ENCODE results near the gene LARP7.
"Not testable (repeated sequence)": the region's sequence is repeated elsewhere in the genome, so short reads cannot be mapped to it uniquely, and the experiment has no call there.

Gene LARP7

GRCh38 chr4:112649055-112649408 lies 12.1 kb downstream of the LARP7 start:
- no peak for DNase-seq (ENCODE audit: low read depth, low spot score)

DNA sequence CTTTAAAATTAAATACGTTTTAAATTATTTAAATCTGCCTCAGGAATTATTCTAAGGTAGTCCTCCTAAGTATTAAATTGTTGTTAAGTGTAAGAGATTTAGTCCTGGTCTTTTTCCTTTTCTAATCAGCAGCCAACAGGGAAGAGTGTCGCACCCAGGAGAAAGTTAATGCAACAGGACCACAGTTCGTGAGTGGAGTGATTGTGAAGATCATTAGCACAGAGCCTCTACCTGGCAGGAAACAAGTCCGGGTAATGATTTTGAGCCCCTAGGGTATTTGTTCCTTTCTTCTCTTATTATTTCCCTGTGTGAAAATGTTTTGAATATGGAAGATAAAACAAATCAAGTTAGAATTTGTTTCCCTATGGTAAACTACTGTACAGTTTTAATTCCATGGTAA lies 13.4 kb downstream of the LARP7 start:
- DNase-seq (ENCODE audit: low read depth, low spot score), result no peak

- no peak for DNase-seq (ENCODE audit: low read depth, low spot score)
Observed at GRCh38 chr4:112651641-112652040, 14.7 kb downstream of the LARP7 start.

- peak; percentile 94 for DNase-seq (ENCODE audit: low read depth, low spot score)
Observed at GRCh38 chr4:112652216-112652615, 15.3 kb downstream of the LARP7 start.

- no peak for DNase-seq (ENCODE audit: low read depth, low spot score)
Observed at GRCh38 chr4:112655270-112655669, 18.3 kb downstream of the LARP7 start.

GRCh38 chr4:112656115-112656514 lies 19.2 kb downstream of the LARP7 start:
- DNase-seq (ENCODE audit: low read depth, low spot score), result not testable (repeated sequence)

GRCh38 chr4:112664611-112665010 lies 27.7 kb downstream of the LARP7 start:
- no peak for DNase-seq (ENCODE audit: low read depth, low spot score)

DNA sequence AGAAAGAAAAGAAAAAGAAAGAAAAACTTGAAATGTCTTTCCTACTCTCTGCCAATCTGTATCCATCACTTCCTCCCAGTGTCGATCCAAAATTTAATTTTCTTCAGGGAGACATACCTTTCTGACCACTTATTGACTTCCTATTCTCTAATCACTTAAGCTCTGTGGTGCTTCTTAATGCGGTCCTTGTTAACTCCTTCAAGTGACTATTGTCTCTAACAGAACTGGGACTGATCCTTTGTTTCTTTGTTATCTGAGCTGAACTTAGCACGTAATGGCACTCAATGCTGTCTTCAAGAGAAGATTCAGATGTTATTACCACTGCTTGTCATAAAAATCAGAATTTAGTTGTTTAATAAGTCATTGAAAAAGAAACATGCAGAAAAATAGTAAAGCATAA lies 31.2 kb downstream of the LARP7 start:
- DNase-seq (ENCODE audit: low read depth, low spot score), result no peak

- no peak for DNase-seq (ENCODE audit: low read depth, low spot score)
Observed at GRCh38 chr4:112673076-112673475, 36.1 kb downstream of the LARP7 start.

GRCh38 chr4:112673686-112674085 lies 36.7 kb downstream of the LARP7 start:
- DNase-seq (ENCODE audit: low read depth, low spot score), result no peak

DNA sequence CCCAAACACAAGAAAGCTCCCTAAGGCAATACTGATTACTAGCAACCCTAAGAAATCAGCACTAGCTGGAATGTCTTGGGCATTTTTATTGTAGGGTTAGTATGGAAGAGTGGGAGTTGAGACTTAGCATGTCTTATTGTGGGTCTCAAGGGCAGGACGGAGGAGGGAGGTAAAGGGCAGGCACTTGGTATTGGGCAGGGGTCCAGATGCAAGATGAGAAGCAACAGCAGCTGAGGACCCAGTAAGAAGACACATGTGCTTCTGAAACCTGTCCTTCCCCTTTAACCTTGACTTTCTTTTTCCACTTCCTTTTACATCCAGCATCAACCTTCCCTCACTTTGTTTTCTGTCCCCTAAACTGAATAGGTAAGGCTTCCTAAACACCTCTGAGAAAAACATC lies 37.4 kb downstream of the LARP7 start:
- DNase-seq (ENCODE audit: low read depth, low spot score), result no peak

- DNase-seq (ENCODE audit: low read depth, low spot score), result no peak
Observed at GRCh38 chr4:112677519-112678091, 40.7 kb downstream of the LARP7 start.

- DNase-seq (ENCODE audit: low read depth, low spot score), result no peak
Observed at GRCh38 chr4:112680996-112681395, 44.1 kb downstream of the LARP7 start.

GRCh38 chr4:112693507-112693906 lies 56.6 kb downstream of the LARP7 start:
- no peak for DNase-seq (ENCODE audit: low read depth, low spot score)

- no peak for DNase-seq (ENCODE audit: low read depth, low spot score)
Observed at GRCh38 chr4:112700679-112701078, 63.7 kb downstream of the LARP7 start.

- no peak for DNase-seq (ENCODE audit: low read depth, low spot score)
Observed at GRCh38 chr4:112702892-112703291, 65.9 kb downstream of the LARP7 start.

- no peak for DNase-seq (ENCODE audit: low read depth, low spot score)
Observed at GRCh38 chr4:112704322-112704721, 67.4 kb downstream of the LARP7 start.

DNA sequence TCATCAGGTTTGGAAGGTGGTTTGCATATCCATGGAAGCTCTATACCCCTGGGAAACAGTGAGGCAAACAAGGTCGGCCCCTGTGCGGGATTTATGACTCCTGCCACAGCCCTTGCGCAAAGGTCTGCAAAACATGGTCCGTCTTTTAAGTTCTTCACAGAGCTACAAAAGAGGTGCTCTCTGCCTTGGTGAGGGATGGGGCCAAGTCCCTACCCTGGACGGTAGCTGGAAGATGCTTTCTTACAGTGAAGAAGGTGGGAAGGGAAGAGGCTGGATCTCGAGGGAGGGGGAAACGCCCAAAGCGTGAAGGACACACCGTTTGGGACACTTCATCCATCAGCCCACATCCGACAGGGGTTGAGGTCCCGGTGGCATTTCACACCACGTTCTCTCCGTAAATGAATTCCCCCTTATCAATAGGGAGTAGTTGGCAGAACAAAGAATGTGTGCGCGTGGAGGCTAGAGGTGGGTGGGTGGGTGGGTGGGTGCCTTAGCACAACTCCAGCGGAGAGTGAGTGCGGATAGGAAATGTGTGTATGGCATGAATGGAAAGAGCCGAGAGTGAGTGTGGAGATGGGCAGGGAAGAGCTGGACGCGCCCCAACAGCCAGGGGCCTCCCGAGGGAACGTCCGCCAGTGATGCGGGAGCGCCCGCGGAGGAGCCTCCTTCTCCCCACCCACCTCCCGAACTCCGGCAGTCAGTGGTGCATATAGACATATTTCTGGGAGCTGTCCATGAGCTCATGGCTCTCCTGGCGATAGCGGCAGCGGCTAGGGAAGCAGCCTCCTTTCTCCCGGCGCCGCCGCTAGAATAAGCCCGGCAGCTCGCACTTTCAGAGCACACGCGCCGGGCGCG lies 68.3 kb downstream of the LARP7 start:
- DNase-seq (ENCODE audit: low read depth, low spot score), result no peak

GRCh38 chr4:112705891-112706839 lies 69.2 kb downstream of the LARP7 start:
- not testable (repeated sequence) for DNase-seq (ENCODE audit: low read depth, low spot score)

DNA sequence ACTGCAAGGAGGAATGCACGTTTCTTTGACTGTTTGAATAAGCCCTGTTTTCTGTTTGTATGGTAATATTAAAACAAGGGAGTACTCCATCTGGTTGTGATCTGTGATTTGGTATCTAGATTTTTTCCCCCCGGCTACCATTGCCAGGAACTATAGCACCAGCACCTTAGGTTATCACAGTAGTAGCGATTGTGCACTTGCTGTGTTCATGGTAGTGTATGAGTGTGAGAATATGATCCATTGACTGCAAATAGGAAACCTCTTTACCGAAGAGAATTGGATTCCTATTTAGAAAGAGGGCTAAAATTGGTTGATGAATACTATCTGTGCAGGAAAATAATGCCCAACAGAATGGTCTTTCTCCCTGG lies 69.9 kb downstream of the LARP7 start:
- DNase-seq (ENCODE audit: low read depth, low spot score), result no peak
